ENCODE data around the gene TPRA1.

Gene TPRA1

GRCh38 chr3:127545216-127545615, 45.3 kb downstream of the TPRA1 start:
- Histone ChIP-seq H2BK120ac (ENCODE audit: insufficient read depth, low read length, poor library complexity) (no peak overlapping the region), H3K18ac (ENCODE audit: low read length) (no peak overlapping the region), H3K4me3 (ENCODE audit: low read depth, low read length) (no peak overlapping the region), H3K36me3 (ENCODE audit: control insufficient read depth in 1 of 2, insufficient read depth in 2 of 2, low read length in 2 of 2) (no peaks in the 10 kb centered on the region), H2BK5ac (ENCODE audit: low read depth, low read length, poor library complexity) (no peak overlapping the region), H3K9ac (ENCODE audit: low read length) (no peak overlapping the region), H4K8ac (ENCODE audit: low read depth, low read length) (no peak overlapping the region), H3K27ac (ENCODE audit: low read depth, low read length) (no peak overlapping the region), H2BK12ac (ENCODE audit: low read length) (no peak overlapping the region), H3K9me3 (ENCODE audit: insufficient read depth, low read depth, low read length) (no peaks in the 10 kb centered on the region), H3K23ac (ENCODE audit: low read length) (no peak overlapping the region), H3K14ac (ENCODE audit: low read length) (no peak overlapping the region), H2AFZ (ENCODE audit: insufficient read depth, low read length, poor library complexity) (no peak overlapping the region), H4K91ac (ENCODE audit: low read depth, low read length) (no peak overlapping the region), H3K79me2 (ENCODE audit: control insufficient read depth, insufficient read depth, low read length, poor library complexity) (no peaks in the 10 kb centered on the region), H3K79me1 (ENCODE audit: low read length) (peaks cover 2% of the 10 kb centered on the region), H3K27me3 (ENCODE audit: insufficient read depth, low read length) (no peaks in the 10 kb centered on the region), H4K12ac (ENCODE audit: low read depth, low read length) (no peak overlapping the region), H3K4me2 (ENCODE audit: low read length) (no peak overlapping the region), H3K4me1 (ENCODE audit: control insufficient read depth in 1 of 2, insufficient read depth in 2 of 2, low read length in 2 of 2) (peaks cover 6 to 13% of the 10 kb centered on the region in 2 experiments), H3K4ac (ENCODE audit: low read depth, low read length) (no peak overlapping the region), H2AK5ac (ENCODE audit: low read length) (no peak overlapping the region)
- no CpG with 5 or more reads among the region's 8 CpGs for WGBS (ENCODE audit: extremely low coverage, insufficient coverage, insufficient read length)
- DNase-seq, result no peak

- H3K14ac ChIP-seq (ENCODE audit: low read length), result no peak overlapping the region
- no peak overlapping the region for H2AFZ ChIP-seq (ENCODE audit: insufficient read depth, low read length, poor library complexity)
- no peaks in the 10 kb centered on the region for H3K9me3 ChIP-seq (ENCODE audit: insufficient read depth, low read depth, low read length)
- no peak overlapping the region for H4K8ac ChIP-seq (ENCODE audit: low read depth, low read length)
- H2BK12ac ChIP-seq (ENCODE audit: low read length), result no peak overlapping the region
- H3K79me2 ChIP-seq (ENCODE audit: control insufficient read depth, insufficient read depth, low read length, poor library complexity), result no peaks in the 10 kb centered on the region
- no peak overlapping the region for H3K4me2 ChIP-seq (ENCODE audit: low read length)
- H3K36me3 ChIP-seq (ENCODE audit: control insufficient read depth in 1 of 2, insufficient read depth in 2 of 2, low read length in 2 of 2), result no peaks in the 10 kb centered on the region
- no peak overlapping the region for H2BK120ac ChIP-seq (ENCODE audit: insufficient read depth, low read length, poor library complexity)
- peaks cover 2% of the 10 kb centered on the region for H3K79me1 ChIP-seq (ENCODE audit: low read length)
- no peak overlapping the region for H3K4ac ChIP-seq (ENCODE audit: low read depth, low read length)
- no peak overlapping the region for H2BK5ac ChIP-seq (ENCODE audit: low read depth, low read length, poor library complexity)
- no peak overlapping the region for H3K23ac ChIP-seq (ENCODE audit: low read length)
- H3K27me3 ChIP-seq (ENCODE audit: insufficient read depth, low read length), result no peaks in the 10 kb centered on the region
- no peak overlapping the region for H4K12ac ChIP-seq (ENCODE audit: low read depth, low read length)
- peaks cover 5 to 9% of the 10 kb centered on the region in 2 experiments for H3K4me1 ChIP-seq (ENCODE audit: control insufficient read depth in 1 of 2, insufficient read depth in 2 of 2, low read length in 2 of 2)
- no peak for DNase-seq
- H3K4me3 ChIP-seq (ENCODE audit: low read depth, low read length), result no peak overlapping the region
- H2AK5ac ChIP-seq (ENCODE audit: low read length), result no peak overlapping the region
- H3K18ac ChIP-seq (ENCODE audit: low read length), result no peak overlapping the region
- no CpG with 5 or more reads among the region's 9 CpGs for WGBS (ENCODE audit: extremely low coverage, insufficient coverage, insufficient read length)
- no peak overlapping the region for H4K91ac ChIP-seq (ENCODE audit: low read depth, low read length)
- H3K27ac ChIP-seq (ENCODE audit: low read depth, low read length), result no peak overlapping the region
- no peak overlapping the region for H3K9ac ChIP-seq (ENCODE audit: low read length)
Observed at GRCh38 chr3:127544803-127545201, 45.7 kb downstream of the TPRA1 start.

- H3K4me3 ChIP-seq (ENCODE audit: low read depth, low read length), result no peak overlapping the region
- no peak overlapping the region for H3K18ac ChIP-seq (ENCODE audit: low read length)
- no peak overlapping the region for H3K4ac ChIP-seq (ENCODE audit: low read depth, low read length)
- no peak overlapping the region for H2BK120ac ChIP-seq (ENCODE audit: insufficient read depth, low read length, poor library complexity)
- no peak overlapping the region for H4K8ac ChIP-seq (ENCODE audit: low read depth, low read length)
- no peaks in the 10 kb centered on the region for H3K36me3 ChIP-seq (ENCODE audit: control insufficient read depth in 1 of 2, insufficient read depth in 2 of 2, low read length in 2 of 2)
- no peaks in the 10 kb centered on the region for H3K9me3 ChIP-seq (ENCODE audit: insufficient read depth, low read depth, low read length)
- H4K12ac ChIP-seq (ENCODE audit: low read depth, low read length), result no peak overlapping the region
- no CpG with 5 or more reads among the region's 10 CpGs for WGBS (ENCODE audit: extremely low coverage, insufficient coverage, insufficient read length)
- no peak overlapping the region for H3K9ac ChIP-seq (ENCODE audit: low read length)
- H3K79me1 ChIP-seq (ENCODE audit: low read length), result peaks cover 2% of the 10 kb centered on the region
- H3K79me2 ChIP-seq (ENCODE audit: control insufficient read depth, insufficient read depth, low read length, poor library complexity), result no peaks in the 10 kb centered on the region
- no peak overlapping the region for H2AFZ ChIP-seq (ENCODE audit: insufficient read depth, low read length, poor library complexity)
- no peak overlapping the region for H3K14ac ChIP-seq (ENCODE audit: low read length)
- DNase-seq, result peak; percentile 67 to 85
- H3K27ac ChIP-seq (ENCODE audit: low read depth, low read length), result no peak overlapping the region
- H2AK5ac ChIP-seq (ENCODE audit: low read length), result no peak overlapping the region
- no peak overlapping the region for H2BK12ac ChIP-seq (ENCODE audit: low read length)
- no peaks in the 10 kb centered on the region for H3K27me3 ChIP-seq (ENCODE audit: insufficient read depth, low read length)
- H2BK5ac ChIP-seq (ENCODE audit: low read depth, low read length, poor library complexity), result no peak overlapping the region
- H3K4me2 ChIP-seq (ENCODE audit: low read length), result no peak overlapping the region
- H3K4me1 ChIP-seq (ENCODE audit: control insufficient read depth in 1 of 2, insufficient read depth in 2 of 2, low read length in 2 of 2), result peaks cover 2 to 7% of the 10 kb centered on the region in 2 experiments
- H3K23ac ChIP-seq (ENCODE audit: low read length), result no peak overlapping the region
- H4K91ac ChIP-seq (ENCODE audit: low read depth, low read length), result no peak overlapping the region
Observed at GRCh38 chr3:127544192-127544802, 46.2 kb downstream of the TPRA1 start.

GRCh38 chr3:127543441-127543840, 47.1 kb downstream of the TPRA1 start:
- Histone ChIP-seq H2AK5ac (ENCODE audit: low read length) (no peak overlapping the region), H3K36me3 (ENCODE audit: control insufficient read depth in 1 of 2, insufficient read depth in 2 of 2, low read length in 2 of 2) (no peaks in the 10 kb centered on the region), H3K4me3 (ENCODE audit: low read depth, low read length) (no peak overlapping the region), H2BK12ac (ENCODE audit: low read length) (no peak overlapping the region), H3K4ac (ENCODE audit: low read depth, low read length) (no peak overlapping the region), H4K8ac (ENCODE audit: low read depth, low read length) (no peak overlapping the region), H3K27me3 (ENCODE audit: insufficient read depth, low read length) (no peaks in the 10 kb centered on the region), H3K79me2 (ENCODE audit: control insufficient read depth, insufficient read depth, low read length, poor library complexity) (no peaks in the 10 kb centered on the region), H2AFZ (ENCODE audit: insufficient read depth, low read length, poor library complexity) (no peak overlapping the region), H3K4me2 (ENCODE audit: low read length) (no peak overlapping the region), H2BK120ac (ENCODE audit: insufficient read depth, low read length, poor library complexity) (no peak overlapping the region), H4K91ac (ENCODE audit: low read depth, low read length) (no peak overlapping the region), H3K27ac (ENCODE audit: low read depth, low read length) (no peak overlapping the region), H3K23ac (ENCODE audit: low read length) (no peak overlapping the region), H3K14ac (ENCODE audit: low read length) (no peak overlapping the region), H2BK5ac (ENCODE audit: low read depth, low read length, poor library complexity) (no peak overlapping the region), H3K9me3 (ENCODE audit: insufficient read depth, low read depth, low read length) (no peaks in the 10 kb centered on the region), H3K9ac (ENCODE audit: low read length) (no peak overlapping the region), H4K12ac (ENCODE audit: low read depth, low read length) (no peak overlapping the region), H3K18ac (ENCODE audit: low read length) (no peak overlapping the region), H3K4me1 (ENCODE audit: control insufficient read depth in 1 of 2, insufficient read depth in 2 of 2, low read length in 2 of 2) (peaks cover 2 to 7% of the 10 kb centered on the region in 2 experiments), H3K79me1 (ENCODE audit: low read length) (peaks cover 2% of the 10 kb centered on the region)
- no peak for DNase-seq
- no CpG with 5 or more reads among the region's 12 CpGs for WGBS (ENCODE audit: extremely low coverage, insufficient coverage, insufficient read length)
